H9 (cell line): ENCODE measurements around the gene STXBP1. TPM values are rescaled to one million over a fixed set of nuclear protein-coding genes. Genes with fewer than 3 reads are reported as not detected.
A peak's percentile ranks its signal among the peaks of the same experiment; 100 is the strongest.

Source experiments
- DNase-seq: peaks from one replicate; pipeline ENCODE4 v3.0.0-alpha.2; 2017
- H2AFZ ChIP-seq: one replicate; pipeline ENCODE4 v1.6.1; 2013; ENCODE audit warnings: mild to moderate bottlenecking, low read length, control low read depth, moderate library complexity
- H2AK5ac ChIP-seq: 2 replicates; pipeline ENCODE4 v1.6.1; 2013; ENCODE audit warnings: low read length, control low read depth, mixed read lengths; ENCODE audit not compliant: insufficient read length
- H2BK120ac ChIP-seq: one replicate; pipeline ENCODE4 v1.6.1; 2013; ENCODE audit warnings: low read depth, mild to moderate bottlenecking, low read length, control low read depth, inconsistent platforms; ENCODE audit not compliant: poor library complexity, severe bottlenecking
- H2BK12ac ChIP-seq: 2 replicates; pipeline ENCODE4 v1.6.1; 2013; ENCODE audit warnings: low read length, control low read depth, mixed read lengths, low read depth; ENCODE audit not compliant: insufficient read length
- H2BK15ac ChIP-seq: 2 replicates; pipeline ENCODE4 v1.6.1; 2013; ENCODE audit warnings: low read depth, low read length, control low read depth
- H2BK20ac ChIP-seq: one replicate; pipeline ENCODE4 v1.6.1; 2013; ENCODE audit warnings: low read depth, mild to moderate bottlenecking, low read length, control low read depth, inconsistent platforms; ENCODE audit not compliant: poor library complexity, severe bottlenecking
- H2BK5ac ChIP-seq: 2 replicates; pipeline ENCODE4 v1.6.1; 2013; ENCODE audit warnings: low read length, control low read depth, mixed read lengths; ENCODE audit not compliant: insufficient read length
- H3K14ac ChIP-seq: 2 replicates; pipeline ENCODE4 v1.6.1; 2013; ENCODE audit warnings: low read length, control low read depth; ENCODE audit not compliant: insufficient read depth
- H3K18ac ChIP-seq: 2 replicates; pipeline ENCODE4 v1.6.1; 2013; ENCODE audit warnings: low read depth, mild to moderate bottlenecking, mixed read lengths, low read length, control low read depth; ENCODE audit not compliant: insufficient read length
- H3K23ac ChIP-seq: 2 replicates; pipeline ENCODE4 v1.6.1; 2013; ENCODE audit warnings: low read length, control low read depth, mixed read lengths, low read depth; ENCODE audit not compliant: insufficient read length
- H3K23me2 ChIP-seq: 2 replicates; pipeline ENCODE4 v1.6.1; 2013; ENCODE audit warnings: low read depth, mild to moderate bottlenecking, mixed read lengths, low read length, control low read depth; ENCODE audit not compliant: insufficient read length, poor library complexity, severe bottlenecking
- H3K27ac ChIP-seq: 2 replicates; pipeline ENCODE4 v1.5.1; 2013; ENCODE audit warnings: low read length, control low read depth, mixed read lengths, low read depth; ENCODE audit not compliant: insufficient read length
- H3K27me3 ChIP-seq: 2 replicates; pipeline ENCODE4 v1.6.1; 2013; ENCODE audit warnings: low read length, control low read depth, inconsistent platforms; ENCODE audit not compliant: insufficient read depth
- H3K4ac ChIP-seq: 2 replicates; pipeline ENCODE4 v1.6.1; 2013; ENCODE audit warnings: low read depth, mild to moderate bottlenecking, control low read depth, inconsistent platforms, low read length, moderate library complexity
- H3K4me1 ChIP-seq: 2 replicates; pipeline ENCODE4 v1.6.1; 2013; ENCODE audit warnings: low read length, control low read depth, inconsistent platforms; ENCODE audit not compliant: insufficient read depth
- H3K4me2 ChIP-seq: 2 replicates; pipeline ENCODE4 v1.6.1; 2013; ENCODE audit warnings: low read length, control low read depth, mixed read lengths; ENCODE audit not compliant: insufficient read length, insufficient read depth
- H3K56ac ChIP-seq: 2 replicates; pipeline ENCODE4 v1.6.1; 2013; ENCODE audit warnings: low read depth, mild to moderate bottlenecking, mixed read lengths, low read length, control low read depth; ENCODE audit not compliant: insufficient read length
- H3K79me1 ChIP-seq: 2 replicates; pipeline ENCODE4 v1.6.1; 2013; ENCODE audit warnings: low read depth, mild to moderate bottlenecking, moderate library complexity, low read length, control low read depth, inconsistent platforms; ENCODE audit not compliant: insufficient read depth, poor library complexity, severe bottlenecking
- H3K79me2 ChIP-seq: 2 replicates; pipeline ENCODE4 v1.6.1; 2013; ENCODE audit warnings: low read length, control low read depth, inconsistent platforms; ENCODE audit not compliant: insufficient read depth
- H3K9ac ChIP-seq: 2 replicates; pipeline ENCODE4 v1.6.1; 2013; ENCODE audit warnings: low read length, control low read depth, mixed read lengths; ENCODE audit not compliant: insufficient read length; ENCODE audit errors: extremely low read depth
- H3K9me3 ChIP-seq: one replicate; pipeline ENCODE4 v1.6.1; 2013; ENCODE audit warnings: low read depth, low read length, inconsistent platforms; ENCODE audit not compliant: control insufficient read depth
- H3T11ph ChIP-seq: one replicate; pipeline ENCODE4 v1.6.1; 2013; ENCODE audit warnings: mild to moderate bottlenecking, low read length, control low read depth, inconsistent platforms
- H4K20me1 ChIP-seq: one replicate; pipeline ENCODE4 v1.6.1; 2013; ENCODE audit not compliant: control insufficient read depth, insufficient read length, insufficient read depth
- H4K5ac ChIP-seq: 2 replicates; pipeline ENCODE4 v1.6.1; 2013; ENCODE audit warnings: low read depth, mild to moderate bottlenecking, mixed read lengths, low read length, control low read depth; ENCODE audit not compliant: insufficient read length
- H4K8ac ChIP-seq: replicated peaks from 2 replicates; pipeline ENCODE4 v1.6.1; 2013; ENCODE audit warnings: low read length, control low read depth, mixed read lengths, low read depth; ENCODE audit not compliant: insufficient read length
- H4K91ac ChIP-seq: 2 replicates; pipeline ENCODE4 v1.6.1; 2013; ENCODE audit warnings: low read depth, mild to moderate bottlenecking, moderate library complexity, mixed read lengths, low read length, control low read depth; ENCODE audit not compliant: insufficient read length
- H3K27ac Mint-ChIP-seq, 3 experiments: 2 replicates in 2 of 3; 3 replicates in 1 of 3; pipeline ENCODE4 v1.8.0; 2020 to 2021; ENCODE audit warnings: mixed read lengths in 3 of 3, mild to moderate bottlenecking in 1 of 3, moderate library complexity in 1 of 3
- H3K27me3 Mint-ChIP-seq: 2 replicates; pipeline ENCODE4 v1.8.0; 2021; ENCODE audit warnings: low read depth, mild to moderate bottlenecking, moderate library complexity, mixed read lengths
- H3K36me3 Mint-ChIP-seq, 3 experiments: 2 replicates in 2 of 3; 3 replicates in 1 of 3; pipeline ENCODE4 v1.8.0; 2020 to 2021; ENCODE audit warnings: low read depth in 3 of 3, mixed read lengths in 3 of 3; ENCODE audit not compliant: insufficient read depth in 1 of 3
- H3K4me1 Mint-ChIP-seq, 2 experiments: 2 replicates each; pipeline ENCODE4 v1.8.0; 2020; ENCODE audit warnings: mixed read lengths in 2 of 2
- H3K4me3 Mint-ChIP-seq, 2 experiments: 2 replicates in 1 of 2; 3 replicates in 1 of 2; pipeline ENCODE4 v1.8.0; 2020 to 2021; ENCODE audit warnings: mild to moderate bottlenecking in 2 of 2, mixed read lengths in 2 of 2, moderate library complexity in 1 of 2
- H3K9me3 Mint-ChIP-seq, 2 experiments: 2 replicates in 1 of 2; 3 replicates in 1 of 2; pipeline ENCODE4 v1.8.0; 2020; ENCODE audit warnings: mild to moderate bottlenecking in 2 of 2, mixed read lengths in 2 of 2, moderate library complexity in 1 of 2
- CTCF ChIP-seq: fragments of 200-600 bp; sonication (generic); conservative IDR thresholded peaks from 3 replicates; pipeline ENCODE4 v1.8.0; 2021; ENCODE audit warnings: antibody characterized with exemption, mild to moderate bottlenecking
- WGBS: extraction: QIAGEN DNeasy Blood & Tissue Kit; methylation state at CpG from one replicate; pipeline ENCODE4 v1.1.7; 2013; ENCODE audit warnings: missing lambda C conversion rate, low lambda C conversion rate, mixed read lengths; ENCODE audit not compliant: insufficient read length; ENCODE audit errors: extremely low coverage; 5-methylcytosine and 5-hydroxymethylcytosine counted together
- total RNA-seq: library from RNA; stranded (reverse); gene quantifications from 2 replicates; pipeline ENCODE4 v1.2.1, GENCODE V29; 2021

STXBP1 gene
- total RNA-seq, 1 experiment from 2014 or later = 22.3 TPM

- no CpG with 5 or more reads among the region's 65 CpGs for WGBS
- no peak within 1 kb of the TSS for H4K91ac ChIP-seq
- no peak within 1 kb of the TSS for H2AK5ac ChIP-seq
- no peak within 1 kb of the TSS for H3K4ac ChIP-seq
- DNase-seq = peak; percentile 97
- no peak for TF ChIP-seq CTCF
- H3K4me1 Mint-ChIP-seq = peaks cover 20 to 28% of the 10 kb centered on the region in 2 experiments
- peaks cover 13% of the 10 kb centered on the region for H3K23me2 ChIP-seq
- H3K9ac ChIP-seq = no peak within 1 kb of the TSS
- no peaks in the 10 kb centered on the region for H3K9me3 ChIP-seq
- no peak within 1 kb of the TSS for H2BK12ac ChIP-seq
- H3K27ac ChIP-seq = no peak within 1 kb of the TSS
- no peaks in the 10 kb centered on the region; a peak in 1 of 7 replicates for H3K36me3 Mint-ChIP-seq
- H3K9me3 Mint-ChIP-seq = no peaks in the 10 kb centered on the region
- H3K56ac ChIP-seq = no peak within 1 kb of the TSS
- H2BK15ac ChIP-seq = no peak within 1 kb of the TSS
- H3K27me3 ChIP-seq = no peaks in the 10 kb centered on the region
- peak within 1 kb of the TSS; percentile 39 for H3K18ac ChIP-seq
- H3T11ph ChIP-seq = no peak within 1 kb of the TSS
- no peak within 1 kb of the TSS for H4K8ac ChIP-seq
- H3K4me1 ChIP-seq = no peaks in the 10 kb centered on the region; the same call in 1 of the 2 replicates
- H4K5ac ChIP-seq = no peak within 1 kb of the TSS
- no peak within 1 kb of the TSS for H2BK5ac ChIP-seq
- no peaks in the 10 kb centered on the region for H3K79me2 ChIP-seq
- no peak within 1 kb of the TSS for H2BK20ac ChIP-seq
- peaks cover 5% of the 10 kb centered on the region for H3K27me3 Mint-ChIP-seq
- H2BK120ac ChIP-seq = no peak within 1 kb of the TSS
- H3K14ac ChIP-seq = peak within 1 kb of the TSS; percentile 74
- H3K4me2 ChIP-seq = peak within 1 kb of the TSS; percentile 77
- no peaks in the 10 kb centered on the region for H4K20me1 ChIP-seq
- H3K27ac Mint-ChIP-seq = peak within 1 kb of the TSS; percentile 31 to 97 (median 70); a peak in 4 of 7 replicates
- peak within 1 kb of the TSS; percentile 89 to 98 for H3K4me3 Mint-ChIP-seq
- peak within 1 kb of the TSS; percentile 89 for H2AFZ ChIP-seq
- H3K79me1 ChIP-seq = no peaks in the 10 kb centered on the region
- H3K23ac ChIP-seq = no peak within 1 kb of the TSS
These were observed 103.6 kb downstream of the STXBP1 start, which contains the start of the genes PTRH1 and TTC16 for GRCh38 chr9:127715470-127716337. Gene PTRH1, minus strand, starts transcription at chr9:127715663. Its CDS starts 24 bp downstream, at chr9:127715639. Gene TTC16, plus strand, starts transcription at chr9:127716079. Its CDS starts 67 bp downstream, at chr9:127716146.
